Activated CD8-positive, alpha-beta memory T cell treated with anti-CD3 and anti-CD28 coated beads, Interleukin-2, amount 50 U/mL, for 48 hours (primary cell): ENCODE measurements around the gene HBB.

Experiments
- DNase-seq: peaks from one replicate; pipeline ENCODE4 v3.0.0-alpha.2; 2020

HBB gene

DNA sequence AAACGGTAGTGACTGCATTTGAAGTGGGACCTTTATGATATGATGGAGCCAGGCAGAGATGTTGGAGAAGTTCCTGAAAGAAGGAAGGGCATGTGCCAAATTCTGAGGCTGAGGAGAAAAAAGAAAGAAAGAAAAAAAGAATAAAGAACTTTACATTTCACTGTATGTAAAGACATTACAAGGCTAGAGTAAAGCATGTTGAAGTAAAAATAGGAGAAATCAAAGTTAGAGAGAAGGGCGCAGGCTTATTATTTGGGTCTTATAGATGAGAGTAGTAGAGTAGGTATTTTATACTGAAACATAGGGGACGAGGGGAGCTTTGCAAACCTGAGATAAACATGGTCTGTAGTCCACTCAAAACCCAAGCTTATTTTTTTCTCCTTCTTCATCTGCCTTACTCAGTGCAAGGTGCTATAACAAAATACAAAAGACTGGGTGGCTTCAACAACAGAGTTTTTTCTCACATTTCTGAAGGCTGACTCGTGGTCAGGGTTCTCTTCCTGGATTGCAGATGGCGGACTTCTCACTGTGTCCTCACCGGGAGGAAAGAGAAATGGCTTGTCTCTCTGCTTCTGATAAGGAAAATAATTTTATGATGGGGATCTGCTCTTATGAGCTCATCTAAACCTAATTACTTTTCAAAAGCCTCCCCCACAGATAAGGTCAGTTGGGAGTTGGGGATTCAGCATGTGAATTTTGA lies 20.1 kb upstream of the HBB start:
- no peak for DNase-seq

DNA sequence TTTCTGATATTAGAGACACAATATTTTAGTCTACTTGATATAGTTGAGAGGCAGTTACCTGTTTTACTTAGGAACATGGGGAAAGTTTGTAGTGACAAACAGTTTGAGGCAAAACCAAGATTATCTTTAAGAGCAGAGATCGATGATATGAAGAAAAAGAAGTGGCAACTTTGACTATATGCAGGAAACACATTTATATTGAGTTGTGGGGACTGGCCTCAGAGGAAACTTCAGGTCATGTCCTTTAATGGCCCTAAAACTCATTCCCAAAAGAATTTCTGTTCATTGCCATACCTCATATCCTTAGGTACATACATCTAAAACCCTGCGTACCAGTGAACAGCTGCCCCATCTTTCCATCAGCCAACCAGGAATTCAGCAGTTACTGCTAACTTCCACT lies 18.3 kb upstream of the HBB start:
- no peak for DNase-seq

DNA sequence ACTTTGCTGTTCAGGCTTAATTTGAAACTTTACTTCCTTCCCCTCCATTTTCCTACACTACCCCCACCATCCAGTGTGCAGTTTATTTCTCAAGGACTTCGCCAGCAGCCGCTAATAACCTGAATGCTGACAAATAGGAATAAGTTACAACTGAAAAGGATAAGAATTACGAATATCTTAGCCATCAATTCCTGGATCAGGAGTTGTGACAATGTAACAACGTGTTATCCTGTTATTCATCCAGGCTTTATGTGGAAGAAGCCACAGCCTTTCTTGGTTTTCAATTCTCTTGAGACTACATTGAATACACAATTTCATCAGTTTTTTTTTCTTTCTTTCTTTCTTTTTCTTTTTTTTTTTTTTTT lies 16.9 kb upstream of the HBB start:
- no peak for DNase-seq

DNA sequence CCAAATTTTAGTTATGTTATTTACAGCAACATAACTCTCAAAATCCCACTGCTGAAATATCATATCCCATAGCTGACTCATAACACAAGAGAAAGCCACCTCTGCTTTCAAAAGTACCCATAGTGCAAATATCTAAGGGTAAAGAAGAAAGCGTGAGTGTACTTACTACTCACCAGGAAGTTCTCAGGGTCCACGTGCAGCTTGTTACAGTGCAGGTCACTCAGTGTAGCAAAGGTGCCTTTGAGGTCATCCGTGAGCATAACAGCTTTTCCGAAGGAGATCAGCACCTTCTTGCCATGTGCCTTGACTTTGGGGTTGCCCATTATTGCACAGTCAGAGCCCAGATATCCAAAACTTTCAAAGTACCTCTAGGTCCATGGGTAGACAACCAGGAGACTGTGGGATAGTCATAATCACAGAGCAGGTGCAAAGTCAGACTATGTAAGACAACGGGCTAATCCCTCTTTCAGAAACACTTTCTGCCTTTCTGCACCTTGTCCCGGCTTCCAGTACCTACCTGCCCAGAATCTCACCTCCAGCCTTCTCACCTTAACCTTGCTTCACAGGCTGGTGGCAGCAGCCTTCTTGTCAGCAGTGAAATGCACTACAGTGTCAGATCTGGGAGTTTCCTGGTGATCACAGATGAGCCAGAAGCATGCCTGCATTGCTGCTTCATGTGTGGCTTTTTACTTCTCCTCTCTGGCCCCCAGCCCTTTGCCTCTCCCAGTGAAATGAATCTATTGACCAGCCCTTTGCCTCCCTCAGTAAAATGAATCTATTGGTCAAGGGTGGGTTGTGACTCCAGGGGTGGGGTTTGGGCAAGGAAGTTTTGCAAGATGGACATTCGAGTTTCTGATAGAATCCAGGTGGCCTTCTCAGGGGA lies 16.3 kb upstream of the HBB start:
- no peak for DNase-seq

DNA sequence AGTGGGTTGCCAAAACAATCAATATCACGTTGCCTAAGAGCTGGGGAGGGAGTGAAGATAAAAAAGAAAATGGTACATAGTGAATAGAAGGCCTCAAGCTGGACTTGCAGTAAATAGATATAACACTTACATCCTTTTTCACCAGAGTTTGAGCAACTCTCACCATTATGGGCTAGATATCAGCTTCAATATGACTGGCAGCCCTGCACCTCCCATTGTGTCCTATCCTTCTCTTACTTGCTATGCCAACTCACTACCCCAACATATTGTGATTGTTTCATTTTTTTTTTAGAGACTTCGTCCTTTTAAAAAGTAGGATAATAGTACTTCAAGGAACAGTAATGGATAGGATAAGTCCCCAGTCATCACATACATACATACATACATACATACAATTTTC lies 15.3 kb upstream of the HBB start:
- no peak for DNase-seq

DNA sequence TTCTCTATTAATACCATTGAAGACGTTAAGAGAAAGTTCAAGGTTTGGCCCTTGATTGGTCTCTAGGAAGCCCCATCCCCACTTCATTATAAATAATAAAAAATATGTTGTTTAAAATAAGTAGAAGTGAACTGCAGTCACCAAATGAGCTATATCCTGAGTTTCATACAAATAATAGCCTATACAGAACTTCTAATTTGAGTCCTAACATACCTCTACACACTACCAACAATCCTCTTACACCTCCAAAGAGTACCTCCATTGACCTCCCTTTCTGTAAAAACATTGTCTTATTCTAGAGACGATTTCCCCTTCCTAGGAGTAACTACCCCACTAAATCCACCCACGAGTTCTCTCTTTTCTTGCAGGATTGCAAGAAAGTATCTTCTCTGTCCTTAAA lies 14.6 kb upstream of the HBB start:
- no peak for DNase-seq

DNA sequence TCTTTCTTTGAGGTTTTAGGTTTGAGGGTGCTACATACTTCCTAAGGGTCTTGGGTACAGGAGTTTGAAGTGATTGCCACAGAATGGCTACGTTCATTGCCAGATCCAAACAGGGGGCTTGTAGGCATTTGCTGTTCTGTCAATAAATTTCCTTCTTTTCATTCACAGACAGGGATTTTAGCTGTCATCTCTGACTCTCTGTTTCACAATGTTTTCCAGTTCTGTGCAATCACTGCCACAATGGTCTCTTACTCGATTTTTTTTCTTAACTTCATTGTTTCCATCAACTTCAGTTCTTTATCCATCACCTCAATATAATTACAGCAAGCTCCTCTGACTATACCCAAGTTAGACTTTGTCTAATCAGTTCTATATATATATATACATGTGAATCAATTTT lies 13.6 kb upstream of the HBB start:
- no peak for DNase-seq

DNA sequence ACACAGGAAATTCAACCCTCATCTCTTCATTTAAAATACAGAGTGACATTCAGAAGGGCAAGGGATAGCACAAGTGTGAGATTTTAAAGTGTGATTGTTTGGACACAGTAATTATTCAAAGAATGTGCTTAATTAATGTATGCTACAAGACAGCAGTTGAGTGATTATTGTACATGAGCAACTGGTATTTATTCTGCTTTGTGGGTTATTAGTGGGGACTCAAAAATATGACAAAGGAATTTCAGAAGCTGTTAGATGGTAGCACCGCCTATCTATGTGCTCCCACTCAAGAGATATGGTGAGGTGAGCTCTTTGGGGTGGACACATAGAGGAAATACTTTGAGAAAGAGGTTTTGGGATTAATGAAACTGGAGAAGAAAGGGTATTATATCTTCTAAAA lies 13.2 kb upstream of the HBB start:
- no peak for DNase-seq

DNA sequence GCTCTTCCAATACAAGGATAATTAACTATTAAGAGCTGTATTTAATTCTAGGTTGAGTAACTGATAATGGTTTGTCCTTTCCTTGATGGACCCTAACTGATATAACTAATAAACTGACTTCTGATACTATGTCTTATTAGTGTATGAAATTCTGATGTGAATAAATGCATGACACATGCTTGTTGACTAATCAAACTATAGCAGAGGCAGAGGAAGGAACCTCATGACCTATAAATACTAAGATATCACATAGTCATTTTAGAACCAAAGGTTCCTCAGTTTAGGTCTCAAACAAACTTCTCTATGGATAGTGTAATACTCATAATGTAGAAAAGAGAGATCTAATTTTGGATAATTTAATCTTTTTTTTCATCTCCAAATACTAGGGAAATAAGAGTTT lies 12.2 kb upstream of the HBB start:
- DNase-seq: no peak

DNA sequence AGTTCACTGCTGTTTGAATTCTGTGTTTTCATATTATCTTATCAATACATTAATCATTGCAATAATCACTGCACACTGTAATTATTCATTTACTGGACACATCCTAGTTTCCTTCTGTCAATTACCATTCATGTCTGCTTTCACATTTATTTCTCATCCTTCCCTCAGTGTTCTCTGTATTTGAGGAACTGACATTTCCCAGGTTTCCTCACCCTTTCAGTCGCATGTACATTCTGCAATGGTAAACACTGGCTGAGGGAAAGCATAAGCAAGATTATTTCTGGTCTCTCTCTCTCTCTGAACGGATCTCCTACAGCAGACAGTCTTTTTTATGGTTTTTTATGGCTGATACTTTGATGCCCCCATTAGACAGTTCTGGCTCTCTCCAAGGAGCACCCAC lies 11.6 kb upstream of the HBB start:
- no peak for DNase-seq

DNA sequence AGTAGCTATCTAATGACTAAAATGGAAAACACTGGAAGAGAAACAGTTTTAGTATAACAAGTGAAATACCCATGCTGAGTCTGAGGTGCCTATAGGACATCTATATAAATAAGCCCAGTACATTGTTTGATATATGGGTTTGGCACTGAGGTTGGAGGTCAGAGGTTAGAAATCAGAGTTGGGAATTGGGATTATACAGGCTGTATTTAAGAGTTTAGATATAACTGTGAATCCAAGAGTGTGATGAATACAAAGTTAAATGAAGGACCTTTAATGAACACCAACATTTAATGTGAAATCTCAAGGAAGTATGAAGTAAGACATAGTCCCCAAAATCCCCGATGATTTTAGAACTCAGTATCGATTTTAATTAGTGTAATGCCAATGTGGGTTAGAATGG lies 10.5 kb upstream of the HBB start:
- no peak for DNase-seq

DNA sequence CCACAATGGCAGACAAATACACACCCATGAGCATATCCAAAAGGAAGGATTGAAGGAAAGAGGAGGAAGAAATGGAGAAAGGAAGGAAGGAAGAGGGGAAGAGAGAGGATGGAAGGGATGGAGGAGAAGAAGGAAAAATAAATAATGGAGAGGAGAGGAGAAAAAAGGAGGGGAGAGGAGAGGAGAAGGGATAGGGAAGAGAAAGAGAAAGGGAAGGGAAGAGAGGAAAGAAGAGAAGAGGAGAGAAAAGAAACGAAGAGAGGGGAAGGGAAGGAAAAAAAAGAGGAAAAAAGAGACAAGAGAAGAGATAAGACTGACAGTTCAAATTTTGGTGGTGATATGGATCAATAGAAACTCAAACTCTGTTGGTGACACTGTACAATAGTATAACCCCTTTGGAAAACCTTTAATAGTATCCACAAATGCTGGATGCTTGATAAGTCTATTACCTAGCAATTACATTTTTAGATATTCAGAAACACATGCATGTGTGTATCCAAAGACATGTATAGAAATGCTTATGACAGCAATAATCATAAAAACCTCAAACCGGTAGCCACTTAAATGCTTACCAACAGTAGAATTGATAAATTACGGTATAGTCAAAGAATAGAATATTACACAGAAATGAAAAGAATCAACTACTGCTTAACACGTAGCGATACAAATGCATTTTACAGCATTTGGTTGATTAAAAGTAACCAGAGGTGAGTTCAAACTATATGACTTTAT lies 8.7 kb upstream of the HBB start:
- DNase-seq: no peak

DNA sequence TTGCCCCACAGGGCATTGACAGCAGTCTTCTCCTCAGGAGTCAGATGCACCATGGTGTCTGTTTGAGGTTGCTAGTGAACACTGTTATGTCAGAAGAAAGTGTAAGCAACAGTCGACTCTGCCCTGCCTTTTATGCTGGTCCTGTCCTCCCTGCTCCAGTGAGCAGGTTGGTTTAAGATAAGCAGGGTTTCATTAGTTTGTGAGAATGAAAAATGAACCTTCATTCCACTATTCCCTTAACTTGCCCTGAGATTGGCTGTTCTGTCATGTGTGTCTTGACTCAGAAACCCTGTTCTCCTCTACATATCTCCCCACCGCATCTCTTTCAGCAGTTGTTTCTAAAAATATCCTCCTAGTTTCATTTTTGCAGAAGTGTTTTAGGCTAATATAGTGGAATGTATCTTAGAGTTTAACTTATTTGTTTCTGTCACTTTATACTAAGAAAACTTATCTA lies 7.5 kb upstream of the HBB start, which contains the start of gene HBD:
Gene HBD (minus strand): TSS at position 103 of the 454 bp plus-strand sequence. CDS start 50 bp downstream, at position 53.
- no peak for DNase-seq

DNA sequence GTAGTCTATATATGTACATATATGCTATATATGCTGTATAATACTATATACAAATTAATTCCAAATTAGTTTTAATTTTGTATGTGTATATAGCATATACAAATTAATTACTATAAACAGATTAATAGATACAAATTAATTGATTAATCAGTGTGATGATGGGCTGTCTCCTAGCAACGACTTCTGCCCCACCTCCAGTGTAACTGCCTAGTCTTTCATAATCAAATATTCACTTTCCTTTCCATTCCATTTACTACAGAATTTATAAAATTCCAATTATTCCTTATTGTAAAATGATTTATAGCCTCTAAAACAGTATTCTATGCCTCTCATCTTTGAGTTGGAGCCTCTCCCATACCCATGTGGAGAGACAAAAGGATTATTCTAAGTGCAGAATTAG lies 6.4 kb upstream of the HBB start:
- DNase-seq: no peak

DNA sequence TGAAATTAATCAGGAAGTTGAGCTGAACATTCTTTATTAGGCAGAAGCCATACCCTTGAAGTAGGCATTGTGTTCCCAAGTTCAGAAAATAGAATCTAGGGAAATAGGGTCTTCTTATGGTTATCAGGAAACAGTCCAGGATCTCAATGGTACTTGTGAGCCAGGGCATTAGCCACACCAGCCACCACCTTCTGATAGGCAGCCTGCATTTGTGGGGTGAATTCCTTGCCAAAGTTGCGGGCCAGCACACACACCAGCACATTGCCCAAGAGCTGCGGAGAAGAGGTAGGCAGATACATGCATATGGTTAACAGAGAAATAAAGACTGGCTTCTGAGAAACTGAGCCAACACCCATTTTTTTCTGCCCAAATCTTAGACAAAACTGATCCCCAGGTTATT lies 6.0 kb upstream of the HBB start:
- DNase-seq: no peak

DNA sequence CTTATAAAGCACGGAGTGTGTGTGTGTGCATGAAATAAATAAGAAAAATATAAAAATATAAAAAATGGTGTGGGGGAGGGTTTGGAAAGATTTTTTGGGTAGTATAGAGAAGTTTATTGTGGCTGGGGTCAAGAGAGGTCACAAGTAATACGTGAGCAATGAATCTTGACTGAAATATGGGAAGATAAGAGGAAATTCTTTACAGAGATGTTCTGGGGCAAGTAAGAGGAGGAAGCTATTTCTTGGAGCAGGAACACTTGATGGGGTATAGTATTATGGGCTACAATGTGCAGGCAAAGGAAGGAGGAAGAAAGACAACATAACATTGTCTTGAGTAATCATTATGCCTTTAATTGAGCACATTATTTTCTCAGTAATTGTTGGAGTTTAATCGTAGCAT lies 5.3 kb upstream of the HBB start:
- no peak for DNase-seq

DNA sequence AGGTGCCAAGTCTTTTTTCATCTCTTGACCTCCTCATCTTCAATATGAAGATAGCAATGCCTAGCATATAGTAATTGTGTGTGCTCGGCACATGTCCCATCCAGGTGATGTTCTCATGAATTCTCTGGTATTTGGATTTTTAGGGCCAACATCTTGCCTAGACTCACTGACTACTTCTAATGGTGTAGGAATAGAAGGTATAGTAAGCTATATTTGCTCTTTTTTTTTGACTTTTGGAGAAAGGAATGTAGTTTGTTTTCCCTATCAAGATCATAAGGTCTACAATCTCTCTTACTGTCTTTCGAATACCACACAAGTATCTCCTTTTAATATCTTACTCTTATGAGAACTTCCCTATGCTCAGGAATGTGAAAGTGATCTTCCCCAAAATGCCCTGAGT lies 4.2 kb upstream of the HBB start:
- DNase-seq: no peak

DNA sequence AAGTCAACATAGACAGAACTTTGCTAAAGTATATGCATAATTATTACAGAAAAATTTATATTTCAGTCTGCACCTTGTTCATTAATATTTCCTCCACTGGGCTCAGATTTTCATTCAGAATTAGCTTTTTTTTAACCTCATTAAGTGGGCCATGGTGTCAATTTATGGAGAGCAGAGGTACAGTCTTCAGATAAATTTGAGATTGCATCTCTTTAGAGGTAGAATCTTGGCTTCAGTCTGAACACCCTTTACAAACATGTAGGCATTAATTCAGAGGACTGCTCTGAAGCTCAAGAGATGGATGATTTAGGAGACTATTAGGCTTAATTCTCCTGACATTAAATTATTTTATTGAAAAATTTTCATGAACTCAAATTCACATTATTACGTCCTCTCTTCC lies 3.4 kb upstream of the HBB start:
- DNase-seq: no peak

DNA sequence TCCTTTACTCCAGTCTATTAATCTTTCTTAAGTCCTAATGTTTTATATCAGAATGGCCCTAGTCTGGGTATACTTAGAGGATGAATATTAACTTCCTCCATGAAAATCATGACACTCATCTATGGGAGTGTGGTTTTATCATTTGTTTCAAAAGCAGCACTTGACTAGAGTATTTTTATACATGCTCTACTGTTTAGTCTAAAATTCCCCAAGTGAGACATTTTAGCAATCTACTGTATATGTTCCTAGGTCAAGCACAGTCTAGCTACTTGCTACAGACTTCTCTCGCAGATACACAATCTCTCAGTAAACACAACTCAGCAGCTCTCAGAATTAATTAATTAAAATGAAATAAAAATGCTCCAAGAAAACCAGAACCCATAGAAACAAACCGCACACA lies 2.9 kb upstream of the HBB start:
- no peak for DNase-seq

DNA sequence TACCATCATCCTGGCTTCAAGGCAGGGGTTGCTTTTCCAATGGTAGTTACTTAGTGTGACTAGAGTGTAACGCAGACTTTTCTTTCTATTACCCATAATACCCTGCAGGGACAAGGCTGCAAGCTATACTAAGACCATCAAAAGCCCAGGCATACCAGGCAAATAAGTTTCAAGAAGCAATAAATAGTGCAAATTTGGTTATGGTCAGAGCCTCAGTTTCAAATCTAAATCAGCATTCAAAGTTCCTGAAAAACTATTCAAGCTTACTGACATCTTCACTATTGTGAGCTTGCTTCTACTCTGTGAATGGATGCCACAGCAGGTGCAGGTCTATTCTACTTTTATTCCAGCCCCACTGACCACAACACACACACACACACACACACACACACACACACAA lies 2.5 kb upstream of the HBB start:
- no peak for DNase-seq

DNA sequence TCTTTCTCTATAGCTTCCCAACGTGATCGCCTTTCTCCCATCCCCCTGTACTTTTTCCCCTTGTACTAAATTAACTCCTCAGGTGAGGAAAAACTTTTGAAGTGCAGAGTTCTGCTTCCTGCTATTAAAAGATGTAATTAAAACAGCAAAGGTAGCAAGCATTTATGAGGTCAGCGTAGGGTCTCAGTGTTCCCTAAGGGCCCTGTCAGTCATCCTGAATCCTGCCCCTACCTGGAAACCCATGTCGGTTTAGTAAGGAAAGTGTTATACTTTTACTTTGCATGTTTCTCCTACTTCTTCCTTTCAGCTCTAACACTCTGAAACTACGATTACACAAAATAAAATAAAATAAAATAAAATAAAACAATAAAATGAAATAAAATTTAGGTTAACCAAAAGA lies 1.3 kb upstream of the HBB start:
- DNase-seq: no peak

DNA sequence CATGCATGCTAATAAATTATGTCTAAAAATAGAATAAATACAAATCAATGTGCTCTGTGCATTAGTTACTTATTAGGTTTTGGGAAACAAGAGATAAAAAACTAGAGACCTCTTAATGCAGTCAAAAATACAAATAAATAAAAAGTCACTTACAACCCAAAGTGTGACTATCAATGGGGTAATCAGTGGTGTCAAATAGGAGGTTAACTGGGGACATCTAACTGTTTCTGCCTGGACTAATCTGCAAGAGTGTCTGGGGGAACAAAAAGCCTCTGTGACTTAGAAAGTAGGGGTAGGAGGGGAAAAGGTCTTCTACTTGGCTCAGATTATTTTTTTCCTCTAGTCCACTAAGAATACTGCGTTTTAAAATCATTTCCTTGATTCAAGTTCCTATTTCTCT lies 810 bp upstream of the HBB start:
- DNase-seq: no peak

DNA sequence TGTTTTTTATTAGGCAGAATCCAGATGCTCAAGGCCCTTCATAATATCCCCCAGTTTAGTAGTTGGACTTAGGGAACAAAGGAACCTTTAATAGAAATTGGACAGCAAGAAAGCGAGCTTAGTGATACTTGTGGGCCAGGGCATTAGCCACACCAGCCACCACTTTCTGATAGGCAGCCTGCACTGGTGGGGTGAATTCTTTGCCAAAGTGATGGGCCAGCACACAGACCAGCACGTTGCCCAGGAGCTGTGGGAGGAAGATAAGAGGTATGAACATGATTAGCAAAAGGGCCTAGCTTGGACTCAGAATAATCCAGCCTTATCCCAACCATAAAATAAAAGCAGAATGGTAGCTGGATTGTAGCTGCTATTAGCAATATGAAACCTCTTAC lies 1.4 kb downstream of the HBB start:
- DNase-seq: no peak
